NB4 (cell line): ENCODE measurements around the gene TUBB3.

ENCODE experiments used
- DNase-seq: peaks from one replicate; pipeline ENCODE4 v3.0.0; 2010; ENCODE audit warnings: low read depth
- H3K4me3 ChIP-seq: one replicate; pipeline ENCODE4 v1.5.1; 2011; ENCODE audit warnings: mild to moderate bottlenecking, low read depth, low read length, moderate library complexity
- CTCF ChIP-seq: IDR thresholded peaks from one replicate; pipeline ENCODE4 v1.5.1; 2012; ENCODE audit warnings: low read depth, low read length
- MYC ChIP-seq: IDR thresholded peaks from 2 replicates; pipeline ENCODE4 v1.6.1; 2011; ENCODE audit warnings: low read depth, low read length
- POLR2A ChIP-seq: IDR thresholded peaks from 2 replicates; pipeline ENCODE4 v1.6.1; 2011; ENCODE audit warnings: mild to moderate bottlenecking; ENCODE audit not compliant: insufficient read length; ENCODE audit errors: extremely low read depth
- TF ChIP-seq, protein P1 (sequence below): IDR thresholded peaks from 2 replicates; pipeline ENCODE4 v1.6.1; 2011; ENCODE audit warnings: low read depth, low read length

Gene TUBB3

DNA sequence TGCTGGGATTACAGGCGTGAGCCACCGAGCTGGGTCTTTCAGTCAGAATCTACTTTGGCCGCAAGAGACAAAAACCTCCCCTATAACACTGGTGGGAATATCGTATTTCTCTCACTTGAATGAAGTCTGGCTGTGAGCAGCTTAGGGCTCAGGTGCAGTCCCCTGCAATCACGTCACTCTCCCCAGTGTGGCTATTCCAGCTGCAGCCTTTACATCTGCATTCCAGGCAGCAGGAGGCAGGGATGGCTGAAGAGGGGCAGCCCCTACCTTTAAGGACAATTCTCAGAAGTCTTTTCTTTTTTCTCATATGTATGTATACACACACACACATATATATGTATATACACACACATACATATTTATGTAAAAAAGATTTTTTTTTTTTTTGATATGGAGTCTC, 28.4 kb downstream of the TUBB3 start:
- no peak for TF ChIP-seq POLR2A
- TF ChIP-seq, protein P1, sequence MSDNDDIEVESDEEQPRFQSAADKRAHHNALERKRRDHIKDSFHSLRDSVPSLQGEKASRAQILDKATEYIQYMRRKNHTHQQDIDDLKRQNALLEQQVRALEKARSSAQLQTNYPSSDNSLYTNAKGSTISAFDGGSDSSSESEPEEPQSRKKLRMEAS: no peak
- TF ChIP-seq CTCF: no peak
- TF ChIP-seq MYC: no peak
- H3K4me3 ChIP-seq: no peak overlapping the region
- no peak for DNase-seq

DNA sequence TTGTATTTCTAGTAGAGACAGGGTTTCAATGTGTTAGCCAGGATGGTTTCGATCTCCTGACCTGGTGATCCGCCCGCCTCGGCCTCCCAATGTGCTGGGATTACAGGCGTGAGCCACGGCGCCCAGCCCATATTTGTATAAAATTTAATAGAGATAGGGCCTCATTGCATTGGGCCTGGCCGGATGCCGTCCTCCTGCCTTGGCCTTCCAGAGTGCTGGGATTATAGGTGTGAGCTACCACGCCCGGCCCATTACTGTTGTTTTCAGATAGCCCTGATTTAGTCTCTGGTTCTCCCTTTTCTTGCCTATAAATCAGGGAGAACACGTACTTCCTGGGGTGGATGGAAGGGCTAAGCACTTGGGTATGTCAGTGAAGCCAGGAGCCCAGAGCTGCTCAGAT, 28.9 kb downstream of the TUBB3 start:
- no peak for TF ChIP-seq POLR2A
- TF ChIP-seq, protein P1: no peak
- no peak for TF ChIP-seq MYC
- TF ChIP-seq CTCF: no peak
- no peak overlapping the region for H3K4me3 ChIP-seq
- DNase-seq: no peak

DNA sequence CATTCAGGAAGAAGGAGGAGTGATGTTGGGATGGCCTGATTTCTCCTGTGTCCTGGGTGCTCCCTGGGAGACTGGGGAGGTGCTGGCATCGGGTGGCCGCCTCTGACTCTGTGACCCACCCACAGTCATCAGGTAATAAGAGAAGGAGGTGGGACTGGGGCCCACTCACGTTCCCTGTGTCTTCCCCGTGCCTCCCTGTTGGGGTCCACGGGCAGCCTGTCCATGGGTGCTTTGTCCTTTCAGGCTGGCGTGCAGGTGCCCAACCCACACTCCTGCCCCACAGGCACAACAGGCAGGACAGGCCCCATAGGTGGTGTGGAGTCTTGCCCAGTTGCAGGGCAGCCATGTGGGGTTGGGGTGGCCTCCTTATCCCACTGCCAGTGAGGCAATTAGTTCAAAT, 29.4 kb downstream of the TUBB3 start:
- H3K4me3 ChIP-seq: no peak overlapping the region
- TF ChIP-seq POLR2A: no peak
- TF ChIP-seq, protein P1: no peak
- no peak for DNase-seq

- H3K4me3 ChIP-seq: no peak overlapping the region
- DNase-seq: peak; percentile 45
- TF ChIP-seq MYC (no peak), POLR2A (no peak), CTCF (no peak)
- TF ChIP-seq, protein P1: no peak
Measured at GRCh38 chr16:89953671-89954406, 30.7 kb downstream of the TUBB3 start.

GRCh38 chr16:89954462-89954861, 31.3 kb downstream of the TUBB3 start:
- no peak for DNase-seq
- no peak overlapping the region for H3K4me3 ChIP-seq
- TF ChIP-seq POLR2A: no peak

DNA sequence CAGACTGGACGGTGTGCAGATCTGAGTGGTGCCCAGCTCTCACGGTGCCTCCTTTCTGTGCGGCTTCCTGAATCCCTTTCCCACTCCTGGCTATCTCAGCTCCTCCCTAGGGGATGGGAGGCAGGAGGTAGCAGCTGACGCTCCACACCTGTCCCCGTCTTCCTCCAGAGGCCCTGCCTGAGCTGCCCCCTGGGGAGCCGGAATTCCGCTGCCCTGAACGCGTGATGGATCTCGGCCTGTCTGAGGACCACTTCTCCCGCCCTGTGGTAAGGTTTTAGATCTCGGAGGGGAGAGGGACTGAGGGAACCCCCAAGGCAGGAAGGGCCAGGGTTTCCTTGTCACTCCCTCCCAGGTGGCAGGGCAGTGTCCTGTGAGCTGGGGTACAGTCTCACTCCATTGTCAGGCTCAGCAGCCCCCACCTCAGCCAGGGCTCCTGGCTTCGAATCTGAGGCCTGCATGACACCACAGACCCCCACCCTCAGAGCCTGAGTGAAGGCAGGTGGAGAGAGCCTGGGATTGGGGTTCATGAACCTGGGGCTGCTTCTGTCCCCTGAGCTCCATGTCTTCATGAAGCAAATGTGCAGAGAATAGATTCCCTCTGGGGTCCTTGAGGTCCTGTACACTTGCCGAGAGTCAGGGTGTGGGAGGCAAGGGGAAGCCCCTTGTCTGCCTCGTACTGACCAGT, 32.0 kb downstream of the TUBB3 start:
- H3K4me3 ChIP-seq: no peak overlapping the region
- no peak for DNase-seq

More for the DNA sequence above, 32.0 kb downstream of the TUBB3 start:
- no peak for TF ChIP-seq CTCF
- TF ChIP-seq, protein P1: no peak
- TF ChIP-seq MYC: no peak
- no peak for TF ChIP-seq POLR2A
